HepG2 (cell line): ENCODE data around the gene ITIH1. TPM values are rescaled to one million over a fixed set of nuclear protein-coding genes. Genes with fewer than 3 reads are reported as not detected.

Experiments
- FOXK1 ChIP-seq: sonication (generic); formaldehyde crosslinking; IDR thresholded peaks from 2 replicates; pipeline ENCODE4 v1.4.0; 2020; ENCODE audit warnings: low read depth, missing genetic modification reagents, borderline replicate concordance
- HDAC2 ChIP-seq: sonication (generic); formaldehyde crosslinking; IDR thresholded peaks from 2 replicates; pipeline ENCODE4 v1.4.0; 2020; ENCODE audit warnings: missing genetic modification reagents
- KDM4B ChIP-seq: sonication (generic); formaldehyde crosslinking; IDR thresholded peaks from 2 replicates; pipeline ENCODE4 v1.4.0; 2020; ENCODE audit warnings: missing genetic modification reagents
- MIXL1 ChIP-seq: IDR thresholded peaks from 2 replicates; pipeline ENCODE4 v1.6.1; 2016
- MXD4 ChIP-seq: IDR thresholded peaks from 2 replicates; pipeline ENCODE4 v1.6.1; 2016; ENCODE audit warnings: mild to moderate bottlenecking, missing biosample characterization, missing genetic modification reagents
- SRY ChIP-seq: sonication (generic); formaldehyde crosslinking; IDR thresholded peaks from 2 replicates; pipeline ENCODE4 v1.8.0; 2022; ENCODE audit warnings: mild to moderate bottlenecking, missing genetic modification reagents
- YEATS4 ChIP-seq: sonication (generic); formaldehyde crosslinking; IDR thresholded peaks from 2 replicates; pipeline ENCODE4 v1.4.0; 2020; ENCODE audit warnings: missing genetic modification reagents, borderline replicate concordance
- ZNF329 ChIP-seq: sonication (generic); formaldehyde crosslinking; IDR thresholded peaks from 2 replicates; pipeline ENCODE4 v1.9.0; 2021; ENCODE audit warnings: low read depth, mild to moderate bottlenecking, missing genetic modification reagents
- ZNF350 ChIP-seq: sonication (generic); formaldehyde crosslinking; IDR thresholded peaks from 2 replicates; pipeline ENCODE4 v1.4.0; 2020; ENCODE audit warnings: mild to moderate bottlenecking, low read depth, missing genetic modification reagents, borderline replicate concordance
- ZNF446 ChIP-seq: sonication (generic); formaldehyde crosslinking; IDR thresholded peaks from 2 replicates; pipeline ENCODE4 v1.5.0; 2020; ENCODE audit warnings: mild to moderate bottlenecking, missing genetic modification reagents
- ZNF709 ChIP-seq: sonication (generic); formaldehyde crosslinking; IDR thresholded peaks from 2 replicates; pipeline ENCODE4 v1.5.0; 2020; ENCODE audit warnings: mild to moderate bottlenecking, missing genetic modification reagents
- polyA plus RNA-seq, 8 experiments: library from polyadenylated mRNA; depleted of rRNA in 3 of 8; stranded (reverse) in 7 of 8; unstranded in 1 of 8; fragments of >200 nt; fragmentation: Illumina TruSeq in 4 of 8; extraction: Trizol in 4 of 8; gene quantifications; 2 replicates each; pipeline versions ENCODE4 v1.2.1 to v1.2.3, GENCODE V29; 2011 to 2016; ENCODE audit warnings: low read depth in 4 of 8, missing spikeins in 1 of 8, mixed read lengths in 1 of 8; ENCODE audit not compliant: insufficient read depth in 1 of 8
- total RNA-seq, 5 experiments: library from RNA; depleted of rRNA; stranded (reverse); fragments of >200 nt; fragmentation: Illumina TruSeq; extraction: Trizol; gene quantifications; 2 replicates each; pipeline ENCODE4 v1.2.3, GENCODE V29; 2016; ENCODE audit warnings: low read depth in 1 of 5
- TF ChIP-seq, protein P1 (sequence below): IDR thresholded peaks from 2 replicates; pipeline ENCODE4 v1.4.0; 2020; ENCODE audit warnings: mild to moderate bottlenecking, missing genetic modification reagents
- TF ChIP-seq, protein P2 (sequence below): sonication (generic); formaldehyde crosslinking; IDR thresholded peaks from 2 replicates; pipeline ENCODE4 v1.4.0; 2020; ENCODE audit warnings: low read depth, missing genetic modification reagents
- TF ChIP-seq, protein P3 (sequence below), 2 experiments: sonication (generic) in 1 of 2; formaldehyde crosslinking in 1 of 2; IDR thresholded peaks; 2 replicates each; pipeline versions ENCODE4 v1.6.1 to v1.9.0; 2014 to 2022; ENCODE audit warnings: antibody characterized with exemption in 1 of 2, borderline replicate concordance in 1 of 2, inconsistent platforms in 1 of 2, low read depth in 1 of 2, missing genetic modification reagents in 1 of 2

The ITIH1 gene
- total and polyA plus RNA-seq, 2 of the 13 experiments (the other 11 are each of a cell fraction or from before 2014, with no cell fraction given), result 12.3 to 19.6 TPM

DNA sequence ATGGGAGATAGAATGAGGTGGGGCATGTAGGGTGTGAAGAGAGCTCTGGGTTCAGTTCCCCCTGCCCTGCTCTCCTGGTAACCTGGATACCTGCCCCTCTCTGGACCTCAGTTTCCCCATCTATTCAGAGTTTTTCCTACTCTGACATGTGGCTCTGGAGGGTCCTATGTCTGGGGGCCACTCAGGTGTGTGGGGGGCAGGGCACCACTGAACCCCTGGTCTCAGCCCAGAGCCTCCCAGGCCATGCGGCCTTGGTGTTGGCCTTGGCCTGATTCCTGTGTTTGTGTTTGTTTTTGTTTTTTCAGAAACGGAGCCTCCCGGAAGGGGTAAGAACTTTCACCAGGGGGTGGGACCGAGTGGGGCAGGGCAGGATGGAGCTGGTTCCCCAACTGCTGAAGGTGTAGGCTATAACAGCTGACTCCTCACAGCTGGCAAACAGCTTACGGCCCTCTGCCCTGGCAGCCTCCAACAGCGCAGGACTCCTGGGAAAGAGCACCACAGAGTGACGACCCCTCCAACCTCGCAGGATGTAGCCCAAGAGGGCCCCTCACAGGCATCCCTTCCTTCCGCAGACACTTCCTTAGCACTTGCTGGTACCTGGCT is 18.0 kb downstream of the ITIH1 start (continued):
- TF ChIP-seq, protein P1, sequence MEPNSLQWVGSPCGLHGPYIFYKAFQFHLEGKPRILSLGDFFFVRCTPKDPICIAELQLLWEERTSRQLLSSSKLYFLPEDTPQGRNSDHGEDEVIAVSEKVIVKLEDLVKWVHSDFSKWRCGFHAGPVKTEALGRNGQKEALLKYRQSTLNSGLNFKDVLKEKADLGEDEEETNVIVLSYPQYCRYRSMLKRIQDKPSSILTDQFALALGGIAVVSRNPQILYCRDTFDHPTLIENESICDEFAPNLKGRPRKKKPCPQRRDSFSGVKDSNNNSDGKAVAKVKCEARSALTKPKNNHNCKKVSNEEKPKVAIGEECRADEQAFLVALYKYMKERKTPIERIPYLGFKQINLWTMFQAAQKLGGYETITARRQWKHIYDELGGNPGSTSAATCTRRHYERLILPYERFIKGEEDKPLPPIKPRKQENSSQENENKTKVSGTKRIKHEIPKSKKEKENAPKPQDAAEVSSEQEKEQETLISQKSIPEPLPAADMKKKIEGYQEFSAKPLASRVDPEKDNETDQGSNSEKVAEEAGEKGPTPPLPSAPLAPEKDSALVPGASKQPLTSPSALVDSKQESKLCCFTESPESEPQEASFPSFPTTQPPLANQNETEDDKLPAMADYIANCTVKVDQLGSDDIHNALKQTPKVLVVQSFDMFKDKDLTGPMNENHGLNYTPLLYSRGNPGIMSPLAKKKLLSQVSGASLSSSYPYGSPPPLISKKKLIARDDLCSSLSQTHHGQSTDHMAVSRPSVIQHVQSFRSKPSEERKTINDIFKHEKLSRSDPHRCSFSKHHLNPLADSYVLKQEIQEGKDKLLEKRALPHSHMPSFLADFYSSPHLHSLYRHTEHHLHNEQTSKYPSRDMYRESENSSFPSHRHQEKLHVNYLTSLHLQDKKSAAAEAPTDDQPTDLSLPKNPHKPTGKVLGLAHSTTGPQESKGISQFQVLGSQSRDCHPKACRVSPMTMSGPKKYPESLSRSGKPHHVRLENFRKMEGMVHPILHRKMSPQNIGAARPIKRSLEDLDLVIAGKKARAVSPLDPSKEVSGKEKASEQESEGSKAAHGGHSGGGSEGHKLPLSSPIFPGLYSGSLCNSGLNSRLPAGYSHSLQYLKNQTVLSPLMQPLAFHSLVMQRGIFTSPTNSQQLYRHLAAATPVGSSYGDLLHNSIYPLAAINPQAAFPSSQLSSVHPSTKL, result peak; percentile 78
- TF ChIP-seq MIXL1 (CRISPR knock-in tag), result peak; percentile 58; the same call in 1 of the 2 replicates
- TF ChIP-seq ZNF709 (CRISPR knock-in tag), result peak; percentile 67
- TF ChIP-seq, protein P2, sequence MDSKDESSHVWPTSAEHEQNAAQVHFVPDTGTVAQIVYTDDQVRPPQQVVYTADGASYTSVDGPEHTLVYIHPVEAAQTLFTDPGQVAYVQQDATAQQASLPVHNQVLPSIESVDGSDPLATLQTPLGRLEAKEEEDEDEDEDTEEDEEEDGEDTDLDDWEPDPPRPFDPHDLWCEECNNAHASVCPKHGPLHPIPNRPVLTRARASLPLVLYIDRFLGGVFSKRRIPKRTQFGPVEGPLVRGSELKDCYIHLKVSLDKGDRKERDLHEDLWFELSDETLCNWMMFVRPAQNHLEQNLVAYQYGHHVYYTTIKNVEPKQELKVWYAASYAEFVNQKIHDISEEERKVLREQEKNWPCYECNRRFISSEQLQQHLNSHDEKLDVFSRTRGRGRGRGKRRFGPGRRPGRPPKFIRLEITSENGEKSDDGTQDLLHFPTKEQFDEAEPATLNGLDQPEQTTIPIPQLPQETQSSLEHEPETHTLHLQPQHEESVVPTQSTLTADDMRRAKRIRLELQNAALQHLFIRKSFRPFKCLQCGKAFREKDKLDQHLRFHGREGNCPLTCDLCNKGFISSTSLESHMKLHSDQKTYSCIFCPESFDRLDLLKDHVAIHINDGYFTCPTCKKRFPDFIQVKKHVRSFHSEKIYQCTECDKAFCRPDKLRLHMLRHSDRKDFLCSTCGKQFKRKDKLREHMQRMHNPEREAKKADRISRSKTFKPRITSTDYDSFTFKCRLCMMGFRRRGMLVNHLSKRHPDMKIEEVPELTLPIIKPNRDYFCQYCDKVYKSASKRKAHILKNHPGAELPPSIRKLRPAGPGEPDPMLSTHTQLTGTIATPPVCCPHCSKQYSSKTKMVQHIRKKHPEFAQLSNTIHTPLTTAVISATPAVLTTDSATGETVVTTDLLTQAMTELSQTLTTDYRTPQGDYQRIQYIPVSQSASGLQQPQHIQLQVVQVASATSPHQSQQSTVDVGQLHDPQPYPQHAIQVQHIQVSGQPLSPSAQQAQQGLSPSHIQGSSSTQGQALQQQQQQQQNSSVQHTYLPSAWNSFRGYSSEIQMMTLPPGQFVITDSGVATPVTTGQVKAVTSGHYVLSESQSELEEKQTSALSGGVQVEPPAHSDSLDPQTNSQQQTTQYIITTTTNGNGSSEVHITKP (CRISPR knock-in tag), result peak; percentile 65; the same call in 1 of the 2 replicates
- TF ChIP-seq ZNF329 (CRISPR knock-in tag), result no peak
- peak; percentile 44; the same call in 1 of the 2 replicates for TF ChIP-seq YEATS4 (CRISPR knock-in tag)
- TF ChIP-seq FOXK1 (CRISPR knock-in tag), result peak; percentile 91
- peak; percentile 22; the same call in 1 of the 2 replicates for TF ChIP-seq MXD4 (CRISPR knock-in tag)
- TF ChIP-seq HDAC2 (CRISPR knock-in tag), result peak; percentile 86
- TF ChIP-seq ZNF446 (CRISPR knock-in tag), result no peak
- TF ChIP-seq ZNF350, result peak; percentile 82
- TF ChIP-seq SRY (CRISPR knock-in tag), result no peak
- TF ChIP-seq, protein P3, sequence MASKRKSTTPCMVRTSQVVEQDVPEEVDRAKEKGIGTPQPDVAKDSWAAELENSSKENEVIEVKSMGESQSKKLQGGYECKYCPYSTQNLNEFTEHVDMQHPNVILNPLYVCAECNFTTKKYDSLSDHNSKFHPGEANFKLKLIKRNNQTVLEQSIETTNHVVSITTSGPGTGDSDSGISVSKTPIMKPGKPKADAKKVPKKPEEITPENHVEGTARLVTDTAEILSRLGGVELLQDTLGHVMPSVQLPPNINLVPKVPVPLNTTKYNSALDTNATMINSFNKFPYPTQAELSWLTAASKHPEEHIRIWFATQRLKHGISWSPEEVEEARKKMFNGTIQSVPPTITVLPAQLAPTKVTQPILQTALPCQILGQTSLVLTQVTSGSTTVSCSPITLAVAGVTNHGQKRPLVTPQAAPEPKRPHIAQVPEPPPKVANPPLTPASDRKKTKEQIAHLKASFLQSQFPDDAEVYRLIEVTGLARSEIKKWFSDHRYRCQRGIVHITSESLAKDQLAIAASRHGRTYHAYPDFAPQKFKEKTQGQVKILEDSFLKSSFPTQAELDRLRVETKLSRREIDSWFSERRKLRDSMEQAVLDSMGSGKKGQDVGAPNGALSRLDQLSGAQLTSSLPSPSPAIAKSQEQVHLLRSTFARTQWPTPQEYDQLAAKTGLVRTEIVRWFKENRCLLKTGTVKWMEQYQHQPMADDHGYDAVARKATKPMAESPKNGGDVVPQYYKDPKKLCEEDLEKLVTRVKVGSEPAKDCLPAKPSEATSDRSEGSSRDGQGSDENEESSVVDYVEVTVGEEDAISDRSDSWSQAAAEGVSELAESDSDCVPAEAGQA (IDR thresholded peaks at IDR 0.05; ENCODE audit: low read depth), result no peak
- TF ChIP-seq, protein P3 (CRISPR knock-in tag; IDR thresholded peaks at IDR 0.05; ENCODE audit: borderline replicate concordance), result no peak
- 0 out of 2 replicates have a peak, but pooled peaks have one; percentile 50 for TF ChIP-seq KDM4B (CRISPR knock-in tag)
